Esophagus squamous epithelium (tissue), 4 donors: ENCODE results near the gene STARD13.

Experiments
- CTCF ChIP-seq, 6 experiments: fragments of 450-650 bp in 4 of 6; fragments of 200-600 bp in 2 of 6; sonication (generic) in 2 of 6; IDR thresholded peaks; one replicate each; pipeline ENCODE4 v1.5.1; 2016 to 2019; ENCODE audit warnings: antibody characterized with exemption in 6 of 6, mild to moderate bottlenecking in 4 of 6, moderate library complexity in 4 of 6
- POLR2A ChIP-seq, 4 donors: fragments of 450-650 bp; IDR thresholded peaks; one replicate each; pipeline ENCODE4 v1.6.1; 2017; ENCODE audit warnings: antibody characterized with exemption in 4 of 4, mild to moderate bottlenecking in 4 of 4, moderate library complexity in 3 of 4

- no peak for TF ChIP-seq POLR2A (IDR thresholded peaks at IDR 0.05)
- TF ChIP-seq CTCF (IDR thresholded peaks at IDR 0.05) = no peak
Measured at GRCh38 chr13:33249894-33250293, 35.7 kb downstream of the STARD13 start.
